Liver (tissue), 3 donors: Measurements from ENCODE around the gene ARL4D.

Experiments
- RAD21 ChIP-seq, 2 donors: IDR thresholded peaks; 2 replicates each; pipeline ENCODE4 v1.6.1; 2016; ENCODE audit warnings: antibody characterized with exemption in 2 of 2, mild to moderate bottlenecking in 2 of 2
- TAF1 ChIP-seq: conservative IDR thresholded peaks from 2 replicates; pipeline ENCODE4 v1.6.1; 2016; ENCODE audit warnings: antibody characterized with exemption, mild to moderate bottlenecking
- TF ChIP-seq, protein P1 (sequence below): fragments of 150-350 bp; IDR thresholded peaks from 2 replicates; pipeline ENCODE4 v1.5.1; 2017; ENCODE audit warnings: improper control_type of control experiment, low read depth, low read length; ENCODE audit not compliant: missing input control
- TF ChIP-seq, protein P2 (sequence below): IDR thresholded peaks from 2 replicates; pipeline ENCODE4 v1.6.1; 2016; ENCODE audit warnings: antibody characterized with exemption
- TF ChIP-seq, protein P3 (sequence below): IDR thresholded peaks from 2 replicates; pipeline ENCODE4 v1.6.1; 2016; ENCODE audit warnings: antibody characterized with exemption, mild to moderate bottlenecking
- donor health status: healthy.
- donor health status: healthy.

DNA sequence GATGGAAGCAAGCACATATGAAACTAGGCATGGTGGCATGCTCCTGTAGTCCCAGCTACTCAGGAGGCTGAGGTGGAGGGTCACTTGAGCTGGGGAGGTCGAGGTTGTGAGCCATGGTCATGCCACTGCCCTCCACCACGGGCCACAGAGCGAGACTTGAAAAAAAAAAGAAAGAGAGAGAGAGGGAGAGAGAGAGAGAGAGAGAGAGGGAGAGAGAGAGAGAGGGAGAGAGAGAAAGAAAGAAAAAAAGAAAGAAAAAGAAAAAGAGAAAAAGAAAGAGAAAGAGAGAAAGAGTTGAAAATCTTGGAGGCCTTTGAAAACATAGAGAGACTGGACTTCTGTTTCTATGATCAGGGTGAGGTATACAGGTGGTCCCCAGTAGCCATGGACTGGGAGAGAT, 15.4 kb upstream of the ARL4D start:
- TF ChIP-seq TAF1 (no peak), RAD21 (IDR thresholded peaks at IDR 0.05) (no peak)
- TF ChIP-seq, protein P1, sequence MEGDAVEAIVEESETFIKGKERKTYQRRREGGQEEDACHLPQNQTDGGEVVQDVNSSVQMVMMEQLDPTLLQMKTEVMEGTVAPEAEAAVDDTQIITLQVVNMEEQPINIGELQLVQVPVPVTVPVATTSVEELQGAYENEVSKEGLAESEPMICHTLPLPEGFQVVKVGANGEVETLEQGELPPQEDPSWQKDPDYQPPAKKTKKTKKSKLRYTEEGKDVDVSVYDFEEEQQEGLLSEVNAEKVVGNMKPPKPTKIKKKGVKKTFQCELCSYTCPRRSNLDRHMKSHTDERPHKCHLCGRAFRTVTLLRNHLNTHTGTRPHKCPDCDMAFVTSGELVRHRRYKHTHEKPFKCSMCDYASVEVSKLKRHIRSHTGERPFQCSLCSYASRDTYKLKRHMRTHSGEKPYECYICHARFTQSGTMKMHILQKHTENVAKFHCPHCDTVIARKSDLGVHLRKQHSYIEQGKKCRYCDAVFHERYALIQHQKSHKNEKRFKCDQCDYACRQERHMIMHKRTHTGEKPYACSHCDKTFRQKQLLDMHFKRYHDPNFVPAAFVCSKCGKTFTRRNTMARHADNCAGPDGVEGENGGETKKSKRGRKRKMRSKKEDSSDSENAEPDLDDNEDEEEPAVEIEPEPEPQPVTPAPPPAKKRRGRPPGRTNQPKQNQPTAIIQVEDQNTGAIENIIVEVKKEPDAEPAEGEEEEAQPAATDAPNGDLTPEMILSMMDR = no peak
- TF ChIP-seq, protein P2, sequence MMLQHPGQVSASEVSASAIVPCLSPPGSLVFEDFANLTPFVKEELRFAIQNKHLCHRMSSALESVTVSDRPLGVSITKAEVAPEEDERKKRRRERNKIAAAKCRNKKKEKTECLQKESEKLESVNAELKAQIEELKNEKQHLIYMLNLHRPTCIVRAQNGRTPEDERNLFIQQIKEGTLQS = no peak
- TF ChIP-seq, protein P3, sequence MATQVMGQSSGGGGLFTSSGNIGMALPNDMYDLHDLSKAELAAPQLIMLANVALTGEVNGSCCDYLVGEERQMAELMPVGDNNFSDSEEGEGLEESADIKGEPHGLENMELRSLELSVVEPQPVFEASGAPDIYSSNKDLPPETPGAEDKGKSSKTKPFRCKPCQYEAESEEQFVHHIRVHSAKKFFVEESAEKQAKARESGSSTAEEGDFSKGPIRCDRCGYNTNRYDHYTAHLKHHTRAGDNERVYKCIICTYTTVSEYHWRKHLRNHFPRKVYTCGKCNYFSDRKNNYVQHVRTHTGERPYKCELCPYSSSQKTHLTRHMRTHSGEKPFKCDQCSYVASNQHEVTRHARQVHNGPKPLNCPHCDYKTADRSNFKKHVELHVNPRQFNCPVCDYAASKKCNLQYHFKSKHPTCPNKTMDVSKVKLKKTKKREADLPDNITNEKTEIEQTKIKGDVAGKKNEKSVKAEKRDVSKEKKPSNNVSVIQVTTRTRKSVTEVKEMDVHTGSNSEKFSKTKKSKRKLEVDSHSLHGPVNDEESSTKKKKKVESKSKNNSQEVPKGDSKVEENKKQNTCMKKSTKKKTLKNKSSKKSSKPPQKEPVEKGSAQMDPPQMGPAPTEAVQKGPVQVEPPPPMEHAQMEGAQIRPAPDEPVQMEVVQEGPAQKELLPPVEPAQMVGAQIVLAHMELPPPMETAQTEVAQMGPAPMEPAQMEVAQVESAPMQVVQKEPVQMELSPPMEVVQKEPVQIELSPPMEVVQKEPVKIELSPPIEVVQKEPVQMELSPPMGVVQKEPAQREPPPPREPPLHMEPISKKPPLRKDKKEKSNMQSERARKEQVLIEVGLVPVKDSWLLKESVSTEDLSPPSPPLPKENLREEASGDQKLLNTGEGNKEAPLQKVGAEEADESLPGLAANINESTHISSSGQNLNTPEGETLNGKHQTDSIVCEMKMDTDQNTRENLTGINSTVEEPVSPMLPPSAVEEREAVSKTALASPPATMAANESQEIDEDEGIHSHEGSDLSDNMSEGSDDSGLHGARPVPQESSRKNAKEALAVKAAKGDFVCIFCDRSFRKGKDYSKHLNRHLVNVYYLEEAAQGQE = no peak
